Urinary bladder (tissue), 4 donors: ENCODE results near the gene LRRC26. TPM values are rescaled to one million over a fixed set of nuclear protein-coding genes. Genes with fewer than 3 reads are reported as not detected.
"Not testable (repeated sequence)": the region's sequence is repeated elsewhere in the genome, so short reads cannot be mapped to it uniquely, and the experiment has no call there.

ENCODE experiments used
- DNase-seq: peaks from one replicate; pipeline ENCODE4 v3.0.0-alpha.2; 2015; ENCODE audit errors: extremely low spot score
- H3K27ac ChIP-seq: one replicate; pipeline ENCODE4 v1.5.1; 2013; ENCODE audit warnings: low read depth, mild to moderate bottlenecking, moderate library complexity
- H3K36me3 ChIP-seq: one replicate; pipeline ENCODE4 v1.6.1; 2013; ENCODE audit warnings: mild to moderate bottlenecking, moderate library complexity; ENCODE audit not compliant: insufficient read depth
- H3K4me1 ChIP-seq: one replicate; pipeline ENCODE4 v1.6.1; 2013; ENCODE audit warnings: mild to moderate bottlenecking, moderate library complexity; ENCODE audit not compliant: insufficient read depth
- H3K4me3 ChIP-seq: one replicate; pipeline ENCODE4 v1.5.1; 2013; ENCODE audit warnings: low read depth, low read length
- WGBS: extraction: QIAGEN DNeasy Blood & Tissue Kit; methylation state at CpG from one replicate; pipeline ENCODE4 v1.1.7; 2013; 5-methylcytosine and 5-hydroxymethylcytosine counted together
- polyA plus RNA-seq: library from polyadenylated mRNA; stranded (reverse); fragments of 200-250 nt; gene quantifications from one replicate; pipeline ENCODE4 v1.2.3, GENCODE V29; 2013
- small RNA-seq: library from RNA; depleted of rRNA; stranded (forward); fragments of <200 nt; gene quantifications from one replicate; pipeline ENCODE3, GENCODE V24; 2014
- total RNA-seq: library from RNA; depleted of rRNA; stranded (reverse); fragments of >200 nt; gene quantifications from one replicate; pipeline ENCODE4 v1.2.3, GENCODE V29; 2014
- donor health status: healthy with polysubstance abuse.
- donor health status: healthy.

LRRC26 gene
- total and polyA plus RNA-seq, 2 donors: not detected

- no peak overlapping the region for H3K27ac ChIP-seq
- under 1% methylated on average over 86 of the region's 86 CpGs for WGBS
- DNase-seq: no peak
- H3K36me3 ChIP-seq: no peaks in the 10 kb centered on the region
- peak overlapping the region; percentile 67 for H3K4me3 ChIP-seq
- H3K4me1 ChIP-seq: no peaks in the 10 kb centered on the region
These were observed 40.2 kb downstream of the LRRC26 start for GRCh38 chr9:137129456-137130175.

GRCh38 chr9:137128862-137129455, 40.9 kb downstream of the LRRC26 start:
- Histone ChIP-seq H3K36me3 (no peaks in the 10 kb centered on the region), H3K4me3 (peak overlapping the region; percentile 67), H3K27ac (no peak overlapping the region), H3K4me1 (no peaks in the 10 kb centered on the region)
- 24% methylated on average over 37 of the region's 37 CpGs for WGBS
- DNase-seq: no peak

GRCh38 chr9:137128158-137128861, 41.5 kb downstream of the LRRC26 start:
- 72% methylated on average over 19 of the region's 19 CpGs for WGBS
- H3K4me3 ChIP-seq: no peak overlapping the region
- no peak for DNase-seq

GRCh38 chr9:137127301-137128157, 42.3 kb downstream of the LRRC26 start:
- Histone ChIP-seq H3K4me1 (no peaks in the 10 kb centered on the region), H3K36me3 (no peaks in the 10 kb centered on the region), H3K4me3 (no peak overlapping the region), H3K27ac (no peak overlapping the region)
- WGBS: 34% methylated on average over 24 of the region's 24 CpGs
- DNase-seq: no peak

More at GRCh38 chr9:137128158-137128861, 41.5 kb downstream of the LRRC26 start:
- H3K36me3 ChIP-seq: no peaks in the 10 kb centered on the region
- H3K27ac ChIP-seq: no peak overlapping the region
- no peaks in the 10 kb centered on the region for H3K4me1 ChIP-seq

GRCh38 chr9:137126786-137127185, 43.1 kb downstream of the LRRC26 start:
- Histone ChIP-seq H3K4me3 (no peak overlapping the region), H3K36me3 (no peaks in the 10 kb centered on the region), H3K27ac (no peak overlapping the region), H3K4me1 (no peaks in the 10 kb centered on the region)
- DNase-seq: no peak
- 51% methylated on average over 3 of the region's 3 CpGs for WGBS

GRCh38 chr9:137123952-137124462, 45.8 kb downstream of the LRRC26 start:
- H3K4me1 ChIP-seq, H3K27ac ChIP-seq, H3K36me3 ChIP-seq, DNase-seq, H3K4me3 ChIP-seq: not testable (repeated sequence)
- WGBS: 95% methylated on average over 5 of the region's 5 CpGs

- Histone ChIP-seq H3K4me3 (no peak overlapping the region), H3K4me1 (no peaks in the 10 kb centered on the region), H3K27ac (no peak overlapping the region), H3K36me3 (no peaks in the 10 kb centered on the region)
- 81% methylated on average over 5 of the region's 5 CpGs for WGBS
- no peak for DNase-seq
These were observed 46.4 kb downstream of the LRRC26 start for GRCh38 chr9:137123468-137123837.

GRCh38 chr9:137122796-137123467, 46.9 kb downstream of the LRRC26 start:
- 90% methylated on average over 16 of the region's 16 CpGs for WGBS
- not testable (repeated sequence) for H3K4me3 ChIP-seq, H3K27ac ChIP-seq, DNase-seq, H3K4me1 ChIP-seq, H3K36me3 ChIP-seq

GRCh38 chr9:137121927-137122795, 47.7 kb downstream of the LRRC26 start:
- not testable (repeated sequence) for H3K27ac ChIP-seq, DNase-seq, H3K4me1 ChIP-seq, H3K36me3 ChIP-seq, H3K4me3 ChIP-seq
- 72% methylated on average over 25 of the region's 25 CpGs for WGBS

Small RNA genes within 50 kb of the gene (small RNA-seq; reads per million reads assigned to genes)
- gene MIR3621: not detected

Other genes starting within 250 kb of the LRRC26 start
Only the 30 nearest of the 31 such genes appear.
- gene C8G, start 224.8 kb downstream of the LRRC26 start, total RNA-seq: 1.0 TPM
- 1.2 TPM for gene C8G, start 224.8 kb downstream of the LRRC26 start, polyA plus RNA-seq
- gene LCN12, start 217.8 kb downstream of the LRRC26 start, total RNA-seq: not detected
- gene LCN12, start 217.8 kb downstream of the LRRC26 start, polyA plus RNA-seq: 0.41 TPM
- gene PTGDS, start 192.5 kb downstream of the LRRC26 start, total RNA-seq: 3.3 TPM
- gene PTGDS, start 192.5 kb downstream of the LRRC26 start, polyA plus RNA-seq: 71.8 TPM
- 0.11 TPM for gene LCNL1, start 187.1 kb downstream of the LRRC26 start, total RNA-seq
- 0.30 TPM for gene LCNL1, start 187.1 kb downstream of the LRRC26 start, polyA plus RNA-seq
- 9.3 TPM for gene PAXX, start 177.6 kb downstream of the LRRC26 start, total RNA-seq
- 55.4 TPM for gene PAXX, start 177.6 kb downstream of the LRRC26 start, polyA plus RNA-seq
- 3.6 TPM for gene CLIC3, start 173.5 kb downstream of the LRRC26 start, total RNA-seq
- gene CLIC3, start 173.5 kb downstream of the LRRC26 start, polyA plus RNA-seq: 11.0 TPM
- gene ABCA2, start 141.8 kb downstream of the LRRC26 start, total RNA-seq: 11.1 TPM
- gene ABCA2, start 141.8 kb downstream of the LRRC26 start, polyA plus RNA-seq: 30.8 TPM
- not detected for gene FUT7, start 138.0 kb downstream of the LRRC26 start, total RNA-seq
- 0.18 TPM for gene FUT7, start 138.0 kb downstream of the LRRC26 start, polyA plus RNA-seq
- 17.9 TPM for gene NPDC1, start 123.9 kb downstream of the LRRC26 start, total RNA-seq
- 120 TPM for gene NPDC1, start 123.9 kb downstream of the LRRC26 start, polyA plus RNA-seq
- gene ENTPD2, start 116.0 kb downstream of the LRRC26 start, total RNA-seq: 6.4 TPM
- 2.8 TPM for gene ENTPD2, start 116.0 kb downstream of the LRRC26 start, polyA plus RNA-seq
- 3.2 TPM for gene SAPCD2, start 99.5 kb downstream of the LRRC26 start, total RNA-seq
- 0.63 TPM for gene SAPCD2, start 99.5 kb downstream of the LRRC26 start, polyA plus RNA-seq
- 4.0 TPM for gene UAP1L1, start 92.5 kb downstream of the LRRC26 start, total RNA-seq
- 11.5 TPM for gene UAP1L1, start 92.5 kb downstream of the LRRC26 start, polyA plus RNA-seq
- gene MAN1B1, start 83.1 kb downstream of the LRRC26 start, total RNA-seq: 29.1 TPM
- gene MAN1B1, start 83.1 kb downstream of the LRRC26 start, polyA plus RNA-seq: 38.5 TPM
- gene DPP7, start 55.3 kb downstream of the LRRC26 start, total RNA-seq: 18.5 TPM
- 162 TPM for gene DPP7, start 55.3 kb downstream of the LRRC26 start, polyA plus RNA-seq
- gene GRIN1, start 30.9 kb downstream of the LRRC26 start, total RNA-seq: 0.26 TPM
- gene GRIN1, start 30.9 kb downstream of the LRRC26 start, polyA plus RNA-seq: 0.18 TPM
- gene TMEM210, start 2.0 kb upstream of the LRRC26 start, total RNA-seq: not detected
- not detected for gene TMEM210, start 2.0 kb upstream of the LRRC26 start, polyA plus RNA-seq
- gene ANAPC2, start 18.5 kb upstream of the LRRC26 start, total RNA-seq: 18.6 TPM
- gene ANAPC2, start 18.5 kb upstream of the LRRC26 start, polyA plus RNA-seq: 40.3 TPM
- gene SSNA1, start 18.6 kb upstream of the LRRC26 start, total RNA-seq: 21.4 TPM
- gene SSNA1, start 18.6 kb upstream of the LRRC26 start, polyA plus RNA-seq: 94.1 TPM
- gene TPRN, start 30.7 kb upstream of the LRRC26 start, total RNA-seq: 3.0 TPM
- 9.3 TPM for gene TPRN, start 30.7 kb upstream of the LRRC26 start, polyA plus RNA-seq
- 24.2 TPM for gene TMEM203, start 35.6 kb upstream of the LRRC26 start, total RNA-seq
- 41.2 TPM for gene TMEM203, start 35.6 kb upstream of the LRRC26 start, polyA plus RNA-seq
- gene NDOR1, start 35.6 kb upstream of the LRRC26 start, total RNA-seq: 3.2 TPM
- 10.4 TPM for gene NDOR1, start 35.6 kb upstream of the LRRC26 start, polyA plus RNA-seq
- not detected for gene RNF208, start 52.2 kb upstream of the LRRC26 start, total RNA-seq
- 8.1 TPM for gene RNF208, start 52.2 kb upstream of the LRRC26 start, polyA plus RNA-seq
- 0.42 TPM for gene CYSRT1, start 55.1 kb upstream of the LRRC26 start, total RNA-seq
- gene CYSRT1, start 55.1 kb upstream of the LRRC26 start, polyA plus RNA-seq: 0.71 TPM
- gene RNF224, start 57.5 kb upstream of the LRRC26 start, total RNA-seq: not detected
- 0.09 TPM for gene RNF224, start 57.5 kb upstream of the LRRC26 start, polyA plus RNA-seq
- gene SLC34A3, start 60.9 kb upstream of the LRRC26 start, total RNA-seq: not detected
- gene SLC34A3, start 60.9 kb upstream of the LRRC26 start, polyA plus RNA-seq: 0.05 TPM
- 57.9 TPM for gene TUBB4B, start 71.2 kb upstream of the LRRC26 start, total RNA-seq
- gene TUBB4B, start 71.2 kb upstream of the LRRC26 start, polyA plus RNA-seq: 239 TPM
- gene STPG3, start 81.2 kb upstream of the LRRC26 start, total RNA-seq: not detected
- gene STPG3, start 81.2 kb upstream of the LRRC26 start, polyA plus RNA-seq: not detected
- 28.9 TPM for gene NELFB, start 85.3 kb upstream of the LRRC26 start, total RNA-seq
- gene NELFB, start 85.3 kb upstream of the LRRC26 start, polyA plus RNA-seq: 64.2 TPM
- 2.0 TPM for gene TOR4A, start 107.7 kb upstream of the LRRC26 start, total RNA-seq
- gene TOR4A, start 107.7 kb upstream of the LRRC26 start, polyA plus RNA-seq: 8.1 TPM
- 6.3 TPM for gene NRARP, start 132.2 kb upstream of the LRRC26 start, total RNA-seq
- gene NRARP, start 132.2 kb upstream of the LRRC26 start, polyA plus RNA-seq: 6.5 TPM